Neural cell (in vitro differentiated cells): ENCODE data around the gene PRKAR1B. TPM values are rescaled to one million over a fixed set of nuclear protein-coding genes. Genes with fewer than 3 reads are reported as not detected.

Experiments used
- H2AFZ ChIP-seq: fragments of 200-600, 300-800 bp; sonication (generic), shearing (Covaris generic); 2 replicates; pipeline ENCODE4 v1.6.0; 2014; ENCODE audit warnings: low read depth, mild to moderate bottlenecking, antibody characterized with exemption, low read length, moderate library complexity
- H3F3A ChIP-seq: fragments of 200-600 bp; shearing (Covaris generic); 2 replicates; pipeline ENCODE4 v1.6.1; 2016; ENCODE audit warnings: mild to moderate bottlenecking, moderate library complexity, mixed read lengths, antibody characterized with exemption, low read length; ENCODE audit not compliant: insufficient read depth, poor library complexity, severe bottlenecking
- H3K27ac ChIP-seq: fragments of 200-600, 300-800 bp; sonication (generic), shearing (Covaris generic); 2 replicates; pipeline ENCODE4 v1.5.1; 2014; ENCODE audit warnings: mild to moderate bottlenecking, low read length, moderate library complexity
- H3K27me3 ChIP-seq: fragments of 300-800, 200-600 bp; sonication (generic), shearing (Covaris generic); 2 replicates; pipeline ENCODE4 v1.6.0; 2014; ENCODE audit warnings: mild to moderate bottlenecking, low read depth, low read length, moderate library complexity; ENCODE audit not compliant: insufficient read depth
- H3K36me3 ChIP-seq: fragments of 300-800, 200-600 bp; sonication (generic), shearing (Covaris generic); 2 replicates; pipeline ENCODE4 v1.5.1; 2014; ENCODE audit warnings: mild to moderate bottlenecking, antibody characterized with exemption, low read length, moderate library complexity; ENCODE audit not compliant: insufficient read depth
- H3K4me2 ChIP-seq: fragments of 300-800, 200-600 bp; sonication (generic), shearing (Covaris generic); 2 replicates; pipeline ENCODE4 v1.6.0; 2014; ENCODE audit warnings: mild to moderate bottlenecking, low read length
- H3K4me3 ChIP-seq: fragments of 300-800, 200-600 bp; sonication (generic), shearing (Covaris generic); 2 replicates; pipeline ENCODE4 v1.5.1; 2014; ENCODE audit warnings: mild to moderate bottlenecking, low read length, moderate library complexity
- H3K79me2 ChIP-seq: fragments of 200-600 bp; shearing (Covaris generic); replicated peaks from 2 replicates; pipeline ENCODE4 v1.6.0; 2014; ENCODE audit warnings: mild to moderate bottlenecking, low read length, moderate library complexity; ENCODE audit not compliant: insufficient read depth
- H3K9ac ChIP-seq: fragments of 300-800, 200-600 bp; sonication (generic), shearing (Covaris generic); 2 replicates; pipeline ENCODE4 v1.6.1; 2016; ENCODE audit warnings: mild to moderate bottlenecking, low read length, mixed read lengths
- H3K9me2 ChIP-seq: fragments of 200-600 bp; shearing (Covaris generic); 2 replicates; pipeline ENCODE4 v1.6.1; 2016; ENCODE audit warnings: mild to moderate bottlenecking, low read length, mixed read lengths; ENCODE audit not compliant: insufficient read depth
- H3K9me3 ChIP-seq: fragments of 200-600, 300-800 bp; sonication (generic), shearing (Covaris generic); 2 replicates; pipeline ENCODE4 v1.6.1; 2016; ENCODE audit warnings: mild to moderate bottlenecking, mixed run types, low read length, moderate library complexity, mixed read lengths
- H4K20me1 ChIP-seq: fragments of 200-600 bp; shearing (Covaris generic); 2 replicates; pipeline ENCODE4 v1.6.1; 2016; ENCODE audit warnings: mild to moderate bottlenecking, mixed run types; ENCODE audit not compliant: insufficient read depth
- CTCF ChIP-seq: fragments of 450-650 bp; IDR thresholded peaks from 2 replicates; pipeline ENCODE4 v1.5.1; 2014; ENCODE audit warnings: antibody characterized with exemption, mild to moderate bottlenecking, moderate library complexity; ENCODE audit not compliant: poor library complexity, severe bottlenecking
- EP300 ChIP-seq: fragments of 450-650 bp; conservative IDR thresholded peaks from 2 replicates; pipeline ENCODE4 v1.6.1; 2014; ENCODE audit warnings: antibody characterized with exemption, mild to moderate bottlenecking, moderate library complexity; ENCODE audit not compliant: poor library complexity, severe bottlenecking
- EZH2 ChIP-seq: fragments of 200-600, 300-800 bp; shearing (Covaris generic), sonication (generic); IDR thresholded peaks from 2 replicates; pipeline ENCODE4 v1.6.1; 2014; ENCODE audit warnings: antibody characterized with exemption, low read length, borderline replicate concordance, mild to moderate bottlenecking; ENCODE audit not compliant: insufficient read depth, poor library complexity, severe bottlenecking
- MXI1 ChIP-seq: fragments of 450-650 bp; conservative IDR thresholded peaks from 2 replicates; pipeline ENCODE4 v1.6.1; 2014; ENCODE audit warnings: antibody characterized with exemption, mild to moderate bottlenecking; ENCODE audit not compliant: poor library complexity, severe bottlenecking
- POLR2AphosphoS5 ChIP-seq: IDR thresholded peaks from 2 replicates; pipeline ENCODE4 v1.6.1; 2012
- RAD21 ChIP-seq: fragments of 450-650 bp; conservative IDR thresholded peaks from 2 replicates; pipeline ENCODE4 v1.6.1; 2014; ENCODE audit warnings: antibody characterized with exemption, mild to moderate bottlenecking, moderate library complexity
- REST ChIP-seq: IDR thresholded peaks from 2 replicates; pipeline ENCODE4 v1.6.1; 2012; ENCODE audit warnings: borderline replicate concordance
- SMC3 ChIP-seq: fragments of 450-650 bp; conservative IDR thresholded peaks from 2 replicates; pipeline ENCODE4 v1.6.1; 2014; ENCODE audit warnings: antibody characterized with exemption, mild to moderate bottlenecking, moderate library complexity; ENCODE audit not compliant: poor library complexity
- TAF1 ChIP-seq: IDR thresholded peaks from 2 replicates; pipeline ENCODE4 v1.6.1; 2012; ENCODE audit warnings: low read depth
- polyA plus RNA-seq: library from polyadenylated mRNA; depleted of rRNA; stranded (reverse); fragments of >200 nt; gene quantifications from 2 replicates; pipeline ENCODE4 v1.2.3, GENCODE V29; 2014

PRKAR1B gene
- polyA plus RNA-seq, 1 donor from 2014 or later = 38.6 TPM

GRCh38 chr7:691361-692045 lies 35.6 kb downstream of the PRKAR1B start:
- H3K9me3 ChIP-seq = peaks cover 16% of the 10 kb centered on the region
- no peak overlapping the region for H2AFZ ChIP-seq
- H3K4me2 ChIP-seq = no peak overlapping the region
- no peaks in the 10 kb centered on the region for H3K79me2 ChIP-seq
- no peak for TF ChIP-seq CTCF
- no peak for TF ChIP-seq TAF1
- TF ChIP-seq MXI1 = no peak
- TF ChIP-seq EP300 = no peak
- TF ChIP-seq RAD21 = no peak
- no peak for TF ChIP-seq SMC3
- no peak for TF ChIP-seq REST
- no peaks in the 10 kb centered on the region for H3F3A ChIP-seq
- no peaks in the 10 kb centered on the region for H3K9me2 ChIP-seq
- no peak overlapping the region for H3K27ac ChIP-seq
- H3K4me3 ChIP-seq = no peak overlapping the region
- no peaks in the 10 kb centered on the region for H3K36me3 ChIP-seq
- no peaks in the 10 kb centered on the region for H4K20me1 ChIP-seq
- no peaks in the 10 kb centered on the region for H3K27me3 ChIP-seq
- no peak overlapping the region for H3K9ac ChIP-seq

- Histone ChIP-seq H3K9me3 (peaks cover 16% of the 10 kb centered on the region), H3K4me3 (no peak overlapping the region), H3K9me2 (no peaks in the 10 kb centered on the region), H3K27me3 (no peaks in the 10 kb centered on the region), H3K4me2 (no peak overlapping the region), H3K79me2 (no peaks in the 10 kb centered on the region), H3K36me3 (no peaks in the 10 kb centered on the region), H3F3A (no peaks in the 10 kb centered on the region), H3K27ac (no peak overlapping the region), H4K20me1 (no peaks in the 10 kb centered on the region), H2AFZ (no peak overlapping the region), H3K9ac (no peak overlapping the region)
- no peak for TF ChIP-seq EP300
- TF ChIP-seq EZH2 = no peak
- no peak for TF ChIP-seq POLR2AphosphoS5
- TF ChIP-seq MXI1 = no peak
- TF ChIP-seq TAF1 = no peak
- TF ChIP-seq SMC3 = no peak
- TF ChIP-seq RAD21 = no peak
- no peak for TF ChIP-seq REST
- no peak for TF ChIP-seq CTCF
These were observed 36.4 kb downstream of the PRKAR1B start for GRCh38 chr7:690478-691360.
